Measurements from ENCODE around the gene FH.

DNA sequence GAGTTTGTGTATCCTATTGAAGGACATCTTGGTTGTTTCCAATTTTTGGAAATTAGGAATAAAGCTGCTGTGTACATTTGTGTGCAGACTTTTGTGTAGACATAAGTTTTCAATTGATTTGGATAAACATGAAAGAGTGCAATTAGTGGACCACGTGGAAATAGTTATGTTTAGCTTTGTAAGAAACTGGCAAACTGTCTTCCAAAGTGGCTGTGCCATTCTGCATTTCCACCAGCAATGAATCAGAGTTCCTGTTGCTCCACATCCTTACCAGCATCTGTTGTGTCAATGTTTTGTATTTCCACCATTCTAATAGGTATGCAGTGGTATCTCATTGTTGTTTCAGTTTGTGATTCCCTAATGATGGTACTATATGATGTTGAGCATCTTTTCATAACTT lies 46.5 kb downstream of the FH start:
- TF ChIP-seq, protein P1, sequence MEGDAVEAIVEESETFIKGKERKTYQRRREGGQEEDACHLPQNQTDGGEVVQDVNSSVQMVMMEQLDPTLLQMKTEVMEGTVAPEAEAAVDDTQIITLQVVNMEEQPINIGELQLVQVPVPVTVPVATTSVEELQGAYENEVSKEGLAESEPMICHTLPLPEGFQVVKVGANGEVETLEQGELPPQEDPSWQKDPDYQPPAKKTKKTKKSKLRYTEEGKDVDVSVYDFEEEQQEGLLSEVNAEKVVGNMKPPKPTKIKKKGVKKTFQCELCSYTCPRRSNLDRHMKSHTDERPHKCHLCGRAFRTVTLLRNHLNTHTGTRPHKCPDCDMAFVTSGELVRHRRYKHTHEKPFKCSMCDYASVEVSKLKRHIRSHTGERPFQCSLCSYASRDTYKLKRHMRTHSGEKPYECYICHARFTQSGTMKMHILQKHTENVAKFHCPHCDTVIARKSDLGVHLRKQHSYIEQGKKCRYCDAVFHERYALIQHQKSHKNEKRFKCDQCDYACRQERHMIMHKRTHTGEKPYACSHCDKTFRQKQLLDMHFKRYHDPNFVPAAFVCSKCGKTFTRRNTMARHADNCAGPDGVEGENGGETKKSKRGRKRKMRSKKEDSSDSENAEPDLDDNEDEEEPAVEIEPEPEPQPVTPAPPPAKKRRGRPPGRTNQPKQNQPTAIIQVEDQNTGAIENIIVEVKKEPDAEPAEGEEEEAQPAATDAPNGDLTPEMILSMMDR (conservative IDR thresholded peaks at IDR 0.05; ENCODE audit: low read length): no peak
- no peak for TF ChIP-seq EZH2phosphoT487 (IDR thresholded peaks at IDR 0.05; ENCODE audit: borderline replicate concordance, low read depth, low read length)

Data from OCI-LY7 (cell line).